Uterus (tissue), 4 donors: ENCODE measurements around the gene MOGAT1. TPM values are rescaled to one million over a fixed set of nuclear protein-coding genes. Genes with fewer than 3 reads are reported as not detected.

Experiments used
- DNase-seq, 2 donors: peaks; one replicate each; pipeline ENCODE4 v3.0.0-alpha.2; 2019 to 2020
- H3K27ac ChIP-seq, 2 donors: fragments of 200-600 bp; sonication (generic); 1 replicate in 1 of 2; 2 replicates in 1 of 2; pipeline ENCODE4 v1.5.1; 2016 to 2018
- H3K27me3 ChIP-seq, 2 donors: fragments of 200-600 bp; sonication (generic); one replicate each; pipeline ENCODE4 v1.5.1; 2018 to 2019; ENCODE audit warnings: control low read depth in 1 of 2
- H3K36me3 ChIP-seq, 2 donors: fragments of 200-600 bp; sonication (generic); one replicate each; pipeline ENCODE4 v1.5.1; 2019; ENCODE audit warnings: control low read depth in 1 of 2
- H3K4me1 ChIP-seq, 2 donors: fragments of 200-600 bp; sonication (generic); one replicate each; pipeline ENCODE4 v1.5.1; 2018 to 2019; ENCODE audit warnings: control low read depth in 1 of 2
- H3K4me3 ChIP-seq, 2 donors: fragments of 200-600 bp; sonication (generic); 1 replicate in 1 of 2; 2 replicates in 1 of 2; pipeline ENCODE4 v1.5.1; 2018 to 2019; ENCODE audit warnings: mild to moderate bottlenecking in 1 of 2
- H3K9me3 ChIP-seq, 2 donors: fragments of 200-600 bp; sonication (generic); one replicate each; pipeline ENCODE4 v1.5.1; 2019; ENCODE audit warnings: control low read depth in 1 of 2
- POLR2A ChIP-seq, 2 donors: fragments of 450-650 bp; IDR thresholded peaks; one replicate each; pipeline ENCODE4 v1.6.1; 2016; ENCODE audit warnings: antibody characterized with exemption in 2 of 2, mild to moderate bottlenecking in 1 of 2, moderate library complexity in 1 of 2
- intact Hi-C: fragments of 100-400 bp; cut with DNase I; formaldehyde crosslinking; loops from one replicate; pipeline ENCODE4 v1.15.1; 2023; ENCODE audit warnings: low total_unique reads
- total RNA-seq, 4 donors: library from RNA; depleted of rRNA in 3 of 4; stranded (reverse); fragments of >200 nt in 3 of 4; gene quantifications; one replicate each; pipeline versions ENCODE4 v1.1.0 to v1.2.4, GENCODE V29; 2014 to 2023
- TF ChIP-seq, protein P1 (sequence below), 4 experiments: fragments of 200-600 bp in 2 of 4; fragments of 450-650 bp in 2 of 4; sonication (generic) in 2 of 4; IDR thresholded peaks; one replicate each; pipeline ENCODE4 v1.5.1; 2016 to 2019; ENCODE audit warnings: antibody characterized with exemption in 4 of 4, mild to moderate bottlenecking in 2 of 4, moderate library complexity in 1 of 4
- donor health status: DM: yes; HTN: yes; CAD: no.

MOGAT1 gene
- total RNA-seq, 4 donors from 2014 or later: not detected

DNA sequence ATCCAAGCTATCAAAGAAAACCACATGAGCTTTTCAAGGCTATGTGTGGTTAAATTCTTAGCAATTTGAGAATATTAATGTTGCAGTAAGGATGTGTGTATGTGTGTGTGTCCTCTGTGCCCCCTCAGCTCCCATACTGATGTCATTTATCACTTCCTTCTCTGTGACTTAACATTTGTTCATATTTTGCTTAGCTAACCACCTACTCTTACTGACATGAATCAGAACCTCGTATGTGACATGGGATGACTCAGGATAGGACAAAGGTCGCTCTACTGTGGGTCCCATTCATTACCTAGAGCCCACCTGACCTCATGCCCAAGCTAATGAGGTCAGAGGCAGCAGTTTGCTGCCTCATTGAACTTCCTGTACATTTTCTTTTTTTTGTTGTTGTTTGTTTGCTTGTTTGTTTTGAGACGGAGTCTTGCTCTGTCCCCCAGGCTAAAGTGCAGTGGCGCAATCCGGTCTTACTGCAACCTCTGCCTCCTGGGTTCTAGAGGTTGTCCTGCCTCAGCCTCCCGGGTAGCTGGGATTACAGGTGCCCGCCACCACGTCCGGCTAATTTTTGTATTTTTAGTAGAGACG is 36.3 kb downstream of the MOGAT1 start:
- Histone ChIP-seq H3K27me3 (peaks cover 0 to 5% of the 10 kb centered on the region in 2 donors), H3K9me3 (no peaks in the 10 kb centered on the region), H3K4me1 (no peaks in the 10 kb centered on the region), H3K36me3 (no peaks in the 10 kb centered on the region), H3K27ac (no peak overlapping the region), H3K4me3 (no peak overlapping the region)
- intact Hi-C loops: loop anchor here (10.0 kb wide), 1 partner anchor 197 kb away; no protein-coding TSS in a partner anchor
- TF ChIP-seq, protein P1, sequence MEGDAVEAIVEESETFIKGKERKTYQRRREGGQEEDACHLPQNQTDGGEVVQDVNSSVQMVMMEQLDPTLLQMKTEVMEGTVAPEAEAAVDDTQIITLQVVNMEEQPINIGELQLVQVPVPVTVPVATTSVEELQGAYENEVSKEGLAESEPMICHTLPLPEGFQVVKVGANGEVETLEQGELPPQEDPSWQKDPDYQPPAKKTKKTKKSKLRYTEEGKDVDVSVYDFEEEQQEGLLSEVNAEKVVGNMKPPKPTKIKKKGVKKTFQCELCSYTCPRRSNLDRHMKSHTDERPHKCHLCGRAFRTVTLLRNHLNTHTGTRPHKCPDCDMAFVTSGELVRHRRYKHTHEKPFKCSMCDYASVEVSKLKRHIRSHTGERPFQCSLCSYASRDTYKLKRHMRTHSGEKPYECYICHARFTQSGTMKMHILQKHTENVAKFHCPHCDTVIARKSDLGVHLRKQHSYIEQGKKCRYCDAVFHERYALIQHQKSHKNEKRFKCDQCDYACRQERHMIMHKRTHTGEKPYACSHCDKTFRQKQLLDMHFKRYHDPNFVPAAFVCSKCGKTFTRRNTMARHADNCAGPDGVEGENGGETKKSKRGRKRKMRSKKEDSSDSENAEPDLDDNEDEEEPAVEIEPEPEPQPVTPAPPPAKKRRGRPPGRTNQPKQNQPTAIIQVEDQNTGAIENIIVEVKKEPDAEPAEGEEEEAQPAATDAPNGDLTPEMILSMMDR (IDR thresholded peaks at IDR 0.05): no peak
- no peak for TF ChIP-seq POLR2A (IDR thresholded peaks at IDR 0.05)
- no peak for DNase-seq

DNA sequence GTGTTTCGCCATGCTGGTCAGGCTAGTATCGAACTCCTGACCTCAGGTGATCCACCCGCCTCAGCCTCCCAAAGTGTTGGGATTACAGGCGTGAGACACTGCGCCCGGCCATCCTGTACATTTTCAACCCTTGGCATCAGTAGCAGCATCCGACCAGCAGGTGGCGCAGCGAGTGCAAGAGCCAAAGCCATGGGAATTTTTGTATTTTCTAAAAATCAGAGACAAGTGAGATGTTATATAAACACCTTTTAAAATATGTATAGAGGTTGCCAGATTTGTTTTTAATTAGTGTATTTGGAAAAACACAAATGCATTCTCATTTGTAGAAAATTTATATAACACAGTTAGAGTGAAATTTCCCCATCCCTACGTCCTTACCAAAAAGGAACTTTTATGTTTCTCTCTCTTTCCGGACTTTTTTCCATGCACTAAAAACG is 36.8 kb downstream of the MOGAT1 start:
- Histone ChIP-seq H3K9me3 (no peaks in the 10 kb centered on the region), H3K27me3 (peaks cover 0 to 5% of the 10 kb centered on the region in 2 donors), H3K4me3 (no peak overlapping the region), H3K27ac (no peak overlapping the region), H3K36me3 (no peaks in the 10 kb centered on the region), H3K4me1 (no peaks in the 10 kb centered on the region)
- TF ChIP-seq POLR2A (IDR thresholded peaks at IDR 0.05): no peak
- TF ChIP-seq, protein P1 (IDR thresholded peaks at IDR 0.05): peak; percentile 82 to 93 (median 88)
- peak; percentile 72 to 76 for DNase-seq
- intact Hi-C loops: loop anchor here (10.0 kb wide), 1 partner anchor 197 kb away; no protein-coding TSS in a partner anchor

DNA sequence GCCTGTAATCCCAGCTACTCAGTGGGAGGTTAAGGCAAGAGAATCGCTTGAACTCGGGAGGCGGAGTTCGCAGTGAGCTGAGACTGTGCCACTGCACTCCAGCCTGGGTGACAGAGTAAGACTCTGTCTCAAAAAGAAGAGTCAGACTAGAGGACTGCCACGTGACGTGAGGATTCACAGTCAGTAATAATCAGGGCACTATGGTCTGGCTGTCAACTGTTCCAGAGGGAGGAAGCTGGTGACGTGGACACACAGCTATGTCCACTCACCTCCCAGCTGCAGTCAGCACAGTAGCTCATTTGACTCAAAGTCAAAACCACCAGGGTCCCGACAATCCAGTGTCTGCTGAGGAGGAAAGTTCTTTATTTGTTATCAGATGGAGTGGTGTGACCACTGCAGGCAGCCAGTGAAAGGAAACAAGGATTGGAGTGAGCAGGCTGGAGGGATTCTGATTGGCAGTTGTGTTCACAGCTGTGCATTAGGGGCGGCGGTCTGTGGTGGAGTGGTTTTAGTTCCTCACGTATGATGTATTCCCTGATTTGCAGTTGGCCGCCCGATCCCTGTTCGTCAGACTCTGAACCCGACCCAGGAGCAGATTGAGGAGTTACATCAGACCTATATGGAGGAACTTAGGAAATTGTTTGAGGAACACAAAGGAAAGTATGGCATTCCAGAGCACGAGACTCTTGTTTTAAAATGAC is 37.9 kb downstream of the MOGAT1 start:
- DNase-seq: peak; percentile 22 to 31
- Histone ChIP-seq H3K4me1 (no peaks in the 10 kb centered on the region), H3K27ac (no peak overlapping the region), H3K27me3 (peaks cover 0 to 5% of the 10 kb centered on the region in 2 donors), H3K36me3 (no peaks in the 10 kb centered on the region), H3K4me3 (no peak overlapping the region), H3K9me3 (no peaks in the 10 kb centered on the region)
- intact Hi-C loops: loop anchor here (10.0 kb wide), 1 partner anchor 195 kb away; no protein-coding TSS in a partner anchor
- TF ChIP-seq, protein P1 (IDR thresholded peaks at IDR 0.05): no peak
- TF ChIP-seq POLR2A (IDR thresholded peaks at IDR 0.05): no peak

DNA sequence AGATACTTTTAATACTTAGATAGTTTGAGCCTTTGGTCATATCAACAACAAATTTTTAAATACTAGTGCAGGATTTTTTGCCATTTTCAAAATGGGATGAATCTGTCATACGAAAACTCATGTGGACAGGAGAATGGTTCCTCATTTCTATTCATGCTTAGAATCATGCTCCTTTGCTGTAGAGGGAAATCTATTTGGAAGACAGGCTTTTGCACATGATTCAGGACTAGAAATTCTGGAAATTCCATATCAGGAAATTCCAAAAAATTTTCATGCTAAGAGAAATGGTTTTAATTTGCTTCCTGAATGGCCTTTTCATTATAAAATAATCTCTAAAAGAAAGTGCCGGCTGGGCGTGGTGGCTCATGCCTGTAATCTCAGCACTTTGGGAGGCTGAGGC is 39.3 kb downstream of the MOGAT1 start:
- Histone ChIP-seq H3K27me3 (peaks cover 0 to 4% of the 10 kb centered on the region in 2 donors), H3K4me3 (no peak overlapping the region), H3K4me1 (no peaks in the 10 kb centered on the region), H3K36me3 (no peaks in the 10 kb centered on the region), H3K9me3 (no peaks in the 10 kb centered on the region), H3K27ac (no peak overlapping the region)
- no peak for TF ChIP-seq POLR2A (IDR thresholded peaks at IDR 0.05)
- TF ChIP-seq, protein P1 (IDR thresholded peaks at IDR 0.05): no peak
- intact Hi-C loops: no loop called here
- no peak for DNase-seq

DNA sequence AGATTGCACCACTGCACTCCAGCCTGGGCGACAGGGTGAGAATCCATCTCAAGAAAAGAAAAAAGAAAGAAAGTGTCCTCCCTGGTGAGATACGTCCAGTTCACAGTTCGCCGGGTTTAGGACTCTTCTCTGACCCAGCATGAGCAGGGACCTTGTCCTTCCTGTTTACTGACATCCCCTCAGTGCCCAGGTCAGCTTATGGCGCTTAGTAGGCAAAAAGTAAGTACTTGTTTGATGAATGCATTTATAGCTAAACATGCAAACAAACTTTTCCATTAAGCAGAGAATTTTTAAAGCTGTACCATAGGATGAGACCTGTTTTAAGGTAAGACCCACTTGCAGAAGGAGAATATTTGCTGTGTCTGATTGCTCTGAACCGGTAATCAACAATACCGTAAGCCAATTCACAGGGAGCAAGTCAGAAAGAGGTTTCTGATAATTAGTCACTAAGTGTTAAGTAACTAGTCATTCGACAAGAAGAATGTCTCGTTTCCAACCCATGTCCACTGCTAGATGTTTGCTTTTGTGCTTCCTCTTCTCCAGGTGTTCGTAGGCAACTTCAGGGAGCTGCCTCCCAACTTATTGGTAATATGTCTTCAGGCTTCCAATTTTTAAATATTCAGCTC is 40.0 kb downstream of the MOGAT1 start:
- no peak overlapping the region for H3K27ac ChIP-seq

More for the DNA sequence above, 40.0 kb downstream of the MOGAT1 start:
- no peaks in the 10 kb centered on the region for H3K9me3 ChIP-seq
- DNase-seq: no peak
- intact Hi-C loops: no loop called here
- TF ChIP-seq POLR2A (IDR thresholded peaks at IDR 0.05): no peak
- TF ChIP-seq, protein P1 (IDR thresholded peaks at IDR 0.05): no peak
- no peaks in the 10 kb centered on the region for H3K27me3 ChIP-seq
- H3K4me1 ChIP-seq: no peaks in the 10 kb centered on the region
- H3K36me3 ChIP-seq: no peaks in the 10 kb centered on the region
- H3K4me3 ChIP-seq: no peak overlapping the region
